HFFc6 (cell line): ENCODE data around the gene KIF5C. TPM values are rescaled to one million over a fixed set of nuclear protein-coding genes. Genes with fewer than 3 reads are reported as not detected.
"Not testable (repeated sequence)": the region's sequence is repeated elsewhere in the genome, so short reads cannot be mapped to it uniquely, and the experiment has no call there.

Source experiments
- DNase-seq: peaks from one replicate; pipeline ENCODE4 v3.0.0-alpha.2; 2018
- H3K27ac Mint-ChIP-seq: 2 replicates; pipeline ENCODE4 v1.8.0; 2020; ENCODE audit warnings: mild to moderate bottlenecking, mixed read lengths
- H3K27me3 Mint-ChIP-seq: 2 replicates; pipeline ENCODE4 v1.8.0; 2021; ENCODE audit warnings: mild to moderate bottlenecking, moderate library complexity, mixed read lengths; ENCODE audit not compliant: insufficient read depth
- H3K36me3 Mint-ChIP-seq: 2 replicates; pipeline ENCODE4 v1.8.0; 2021; ENCODE audit warnings: low read depth, mixed read lengths
- H3K4me1 Mint-ChIP-seq: 2 replicates; pipeline ENCODE4 v1.8.0; 2020; ENCODE audit warnings: low read depth, mixed read lengths
- H3K4me3 Mint-ChIP-seq: 2 replicates; pipeline ENCODE4 v1.8.0; 2020; ENCODE audit warnings: mild to moderate bottlenecking, moderate library complexity, mixed read lengths
- H3K9me3 Mint-ChIP-seq: 2 replicates; pipeline ENCODE4 v1.8.0; 2020; ENCODE audit warnings: mild to moderate bottlenecking, mixed read lengths
- total RNA-seq, 6 experiments: library from RNA; stranded (reverse); fragmentation: NEBNext Ultra II Directional; extraction: Animal tissue kit (Norgen Biotek cat#: 25700); gene quantifications; 2 replicates in 1 of 6; 3 replicates in 5 of 6; pipeline ENCODE4 v1.2.3, GENCODE V29; 2021
- TF ChIP-seq, protein P1 (sequence below): fragments of 200-600 bp; sonication (generic); IDR thresholded peaks from 2 replicates; pipeline ENCODE4 v1.5.0; 2021; ENCODE audit warnings: antibody characterized with exemption, mild to moderate bottlenecking

KIF5C gene
- total RNA-seq, 6 experiments from 2014 or later = 0.38 to 1.0 (median 0.54) TPM

DNA sequence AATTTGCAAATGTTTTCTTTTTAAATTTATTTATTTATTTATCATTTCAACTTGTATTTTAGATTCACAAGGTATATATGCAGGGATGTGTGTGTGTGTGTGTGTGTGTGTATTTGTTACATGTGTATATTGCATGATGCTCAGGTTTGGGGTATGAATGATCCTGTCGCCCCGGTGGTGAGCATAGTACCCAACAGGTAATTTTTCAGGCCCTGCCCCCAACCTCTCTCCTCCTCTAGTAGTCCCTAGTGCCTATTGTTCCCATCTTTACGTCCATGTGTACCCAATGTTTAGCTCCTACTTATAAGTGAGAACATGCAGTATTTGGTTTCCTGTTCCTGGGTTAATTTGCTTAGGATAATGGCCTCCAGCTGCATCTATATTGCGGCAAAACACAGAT lies 33.0 kb upstream of the KIF5C start:
- Mint-ChIP-seq H3K9me3 (no peaks in the 10 kb centered on the region), H3K27me3 (peaks cover 7% of the 10 kb centered on the region; the same call in 1 of the 2 replicates), H3K4me3 (no peak overlapping the region), H3K27ac (no peak overlapping the region), H3K36me3 (no peaks in the 10 kb centered on the region), H3K4me1 (no peaks in the 10 kb centered on the region)
- DNase-seq = no peak
- TF ChIP-seq, protein P1, sequence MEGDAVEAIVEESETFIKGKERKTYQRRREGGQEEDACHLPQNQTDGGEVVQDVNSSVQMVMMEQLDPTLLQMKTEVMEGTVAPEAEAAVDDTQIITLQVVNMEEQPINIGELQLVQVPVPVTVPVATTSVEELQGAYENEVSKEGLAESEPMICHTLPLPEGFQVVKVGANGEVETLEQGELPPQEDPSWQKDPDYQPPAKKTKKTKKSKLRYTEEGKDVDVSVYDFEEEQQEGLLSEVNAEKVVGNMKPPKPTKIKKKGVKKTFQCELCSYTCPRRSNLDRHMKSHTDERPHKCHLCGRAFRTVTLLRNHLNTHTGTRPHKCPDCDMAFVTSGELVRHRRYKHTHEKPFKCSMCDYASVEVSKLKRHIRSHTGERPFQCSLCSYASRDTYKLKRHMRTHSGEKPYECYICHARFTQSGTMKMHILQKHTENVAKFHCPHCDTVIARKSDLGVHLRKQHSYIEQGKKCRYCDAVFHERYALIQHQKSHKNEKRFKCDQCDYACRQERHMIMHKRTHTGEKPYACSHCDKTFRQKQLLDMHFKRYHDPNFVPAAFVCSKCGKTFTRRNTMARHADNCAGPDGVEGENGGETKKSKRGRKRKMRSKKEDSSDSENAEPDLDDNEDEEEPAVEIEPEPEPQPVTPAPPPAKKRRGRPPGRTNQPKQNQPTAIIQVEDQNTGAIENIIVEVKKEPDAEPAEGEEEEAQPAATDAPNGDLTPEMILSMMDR = no peak

DNA sequence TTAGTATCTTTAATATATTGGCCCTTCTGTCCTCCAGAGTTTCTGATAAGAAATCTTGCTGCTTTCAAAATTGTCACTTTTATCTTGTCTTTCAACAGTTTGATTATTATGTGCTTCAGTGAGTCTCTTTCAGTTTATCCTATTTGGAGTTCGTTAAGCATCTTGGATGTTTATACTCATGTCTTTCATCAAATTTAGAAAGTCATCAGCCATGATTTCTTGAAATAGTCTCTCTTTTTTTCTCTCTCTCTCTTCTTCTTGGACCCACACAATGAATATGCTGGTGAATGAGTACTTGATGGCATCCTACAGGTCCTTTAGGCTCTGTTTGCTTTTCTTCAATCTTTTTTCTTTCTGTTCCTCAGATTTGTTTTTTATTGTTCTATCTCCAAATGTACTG lies 26.9 kb upstream of the KIF5C start:
- no peak for DNase-seq
- Mint-ChIP-seq H3K9me3 (peaks cover 6% of the 10 kb centered on the region; the same call in 1 of the 2 replicates), H3K4me3 (no peak overlapping the region), H3K27me3 (peaks cover 21% of the 10 kb centered on the region), H3K4me1 (no peaks in the 10 kb centered on the region), H3K27ac (no peak overlapping the region), H3K36me3 (no peaks in the 10 kb centered on the region)
- TF ChIP-seq, protein P1 = no peak

DNA sequence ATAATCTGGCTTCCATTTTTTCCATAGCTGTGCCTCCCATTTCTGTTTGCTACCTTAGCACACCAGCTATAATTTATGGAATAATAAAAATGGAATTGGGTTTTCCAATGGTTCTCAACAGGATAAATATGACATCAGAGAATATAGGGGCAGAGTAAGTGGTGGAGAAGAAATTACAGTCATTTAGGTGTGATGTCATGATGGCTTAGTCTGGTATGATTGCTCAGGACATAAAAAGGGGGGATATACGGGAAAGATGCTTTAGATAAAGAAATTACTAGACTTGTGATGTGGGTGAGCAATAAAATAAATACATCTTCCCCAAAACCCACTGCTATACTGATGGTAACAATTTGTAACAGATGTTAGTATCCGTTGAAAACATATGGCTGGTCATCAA lies 21.6 kb upstream of the KIF5C start:
- no peak overlapping the region for H3K27ac Mint-ChIP-seq
- peaks cover 3% of the 10 kb centered on the region; the same call in 1 of the 2 replicates for H3K9me3 Mint-ChIP-seq
- no peaks in the 10 kb centered on the region for H3K4me1 Mint-ChIP-seq
- H3K27me3 Mint-ChIP-seq = peaks cover 24% of the 10 kb centered on the region
- no peak for DNase-seq
- H3K36me3 Mint-ChIP-seq = no peaks in the 10 kb centered on the region
- TF ChIP-seq, protein P1 = no peak
- no peak overlapping the region for H3K4me3 Mint-ChIP-seq

DNA sequence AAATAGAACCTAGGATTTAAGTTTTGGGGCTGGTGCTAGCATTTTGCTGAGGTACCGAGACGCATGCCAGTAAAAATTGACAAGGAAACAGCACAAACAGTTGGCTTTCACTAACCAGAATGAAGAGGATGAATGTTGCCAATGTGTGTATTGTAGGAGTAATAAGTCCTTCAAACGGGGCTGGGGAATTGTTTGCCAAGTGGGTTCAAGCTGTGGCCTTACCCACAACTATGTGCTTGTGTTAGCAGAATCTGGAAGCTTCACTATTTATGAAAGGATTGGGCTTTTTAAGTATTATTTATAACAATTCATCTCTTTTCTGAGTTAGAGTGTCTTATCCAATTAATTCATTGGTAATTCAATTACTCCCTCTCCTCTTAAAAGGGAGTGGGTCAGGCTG lies 15.0 kb upstream of the KIF5C start:
- no peak for DNase-seq
- Mint-ChIP-seq H3K9me3 (no peaks in the 10 kb centered on the region), H3K36me3 (no peaks in the 10 kb centered on the region), H3K27me3 (peaks cover 29% of the 10 kb centered on the region), H3K4me1 (no peaks in the 10 kb centered on the region), H3K27ac (no peak overlapping the region), H3K4me3 (no peak overlapping the region)
- TF ChIP-seq, protein P1 = no peak

DNA sequence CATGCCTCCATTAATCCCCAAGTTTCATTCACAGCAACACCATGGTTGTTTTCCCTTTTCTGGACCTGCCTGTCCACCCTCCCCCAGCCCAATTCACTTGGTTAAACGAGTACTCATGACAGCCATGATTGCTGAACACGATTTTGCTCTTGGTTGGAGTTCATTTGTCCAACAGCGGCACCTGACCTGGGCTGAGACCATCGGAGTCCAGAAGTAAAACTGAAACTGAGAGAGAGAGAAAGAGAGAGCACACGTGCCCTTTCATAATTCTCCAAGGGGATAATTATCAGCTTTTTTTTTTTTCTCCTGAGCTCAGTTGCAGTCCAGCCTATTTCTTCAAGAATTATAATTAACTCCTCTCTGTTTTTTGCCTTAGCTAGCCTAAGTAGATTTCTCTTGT lies 13.7 kb upstream of the KIF5C start:
- Mint-ChIP-seq H3K4me3 (peak overlapping the region; percentile 9; the same call in 1 of the 2 replicates), H3K27ac (no peak overlapping the region), H3K27me3 (peaks cover 25% of the 10 kb centered on the region), H3K4me1 (no peaks in the 10 kb centered on the region), H3K9me3 (no peaks in the 10 kb centered on the region), H3K36me3 (no peaks in the 10 kb centered on the region)
- TF ChIP-seq, protein P1 = no peak
- no peak for DNase-seq

DNA sequence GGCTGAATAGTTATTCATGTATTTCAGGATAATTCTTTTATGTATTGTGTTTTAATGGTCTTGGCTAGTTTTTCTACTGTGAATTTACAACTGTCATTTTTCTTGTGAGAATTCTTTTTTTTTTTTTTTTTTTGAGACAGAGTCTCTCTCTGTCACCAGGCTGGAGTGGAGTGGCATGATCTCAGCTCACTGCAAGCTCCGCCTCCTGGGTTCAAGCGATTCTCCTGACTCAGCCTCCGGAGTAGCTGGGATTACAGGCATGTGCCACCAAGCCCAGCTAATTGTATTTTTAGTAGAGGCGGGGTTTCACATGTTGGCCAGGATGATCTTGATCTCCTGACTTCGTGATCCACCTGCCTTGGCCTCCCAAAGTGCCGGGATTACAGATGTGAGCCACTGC lies 12.5 kb upstream of the KIF5C start:
- not testable (repeated sequence) for H3K4me3 Mint-ChIP-seq, H3K27ac Mint-ChIP-seq, DNase-seq, H3K36me3 Mint-ChIP-seq, H3K9me3 Mint-ChIP-seq, H3K4me1 Mint-ChIP-seq
- peaks cover 25% of the 10 kb centered on the region for H3K27me3 Mint-ChIP-seq
